Sigmoid colon (tissue), 4 donors: ENCODE measurements around the gene VWA5B1.

ENCODE experiments used
- EP300 ChIP-seq, 4 donors: sonication (generic); formaldehyde crosslinking; IDR thresholded peaks; one replicate each; pipeline ENCODE4 v1.6.1; 2017; ENCODE audit warnings: antibody characterized with exemption in 4 of 4
- POLR2A ChIP-seq, 2 donors: fragments of 450-650 bp; IDR thresholded peaks; one replicate each; pipeline ENCODE4 v1.6.1; 2016; ENCODE audit warnings: antibody characterized with exemption in 2 of 2, mild to moderate bottlenecking in 2 of 2, moderate library complexity in 2 of 2
- POLR2AphosphoS5 ChIP-seq, 4 donors: sonication (generic); formaldehyde crosslinking; IDR thresholded peaks; one replicate each; pipeline ENCODE4 v1.6.1; 2017; ENCODE audit warnings: antibody characterized with exemption in 4 of 4
- TF ChIP-seq, protein P1 (sequence below), 4 experiments: fragments of 450-650 bp in 3 of 4; fragments of 200-600 bp in 1 of 4; IDR thresholded peaks; one replicate each; pipeline ENCODE4 v1.5.1; 2016 to 2019; ENCODE audit warnings: antibody characterized with exemption in 4 of 4, mild to moderate bottlenecking in 3 of 4, moderate library complexity in 2 of 4

DNA sequence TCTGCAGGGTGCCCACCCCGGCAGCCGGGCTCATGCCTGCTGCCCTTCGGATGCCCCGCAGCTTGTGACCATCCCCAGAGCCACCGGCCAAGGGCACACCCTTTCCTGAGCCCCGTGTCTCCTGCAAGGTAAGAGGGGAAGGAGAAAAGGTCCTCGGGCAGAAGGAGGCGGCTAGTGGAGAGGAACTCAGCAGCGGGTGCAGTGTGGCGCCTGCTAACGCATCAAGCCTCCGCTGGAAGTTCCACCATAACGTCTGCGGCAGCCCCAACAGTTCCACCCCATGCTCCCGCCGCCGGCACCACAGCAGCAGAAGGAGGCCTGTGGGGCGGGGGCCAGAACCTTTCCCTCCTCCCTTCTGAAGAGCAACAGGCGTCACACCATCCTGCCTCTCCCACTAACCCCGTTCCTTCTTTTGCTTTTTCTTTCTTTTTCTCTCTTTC is 990 bp downstream of the VWA5B1 start:
- TF ChIP-seq, protein P1, sequence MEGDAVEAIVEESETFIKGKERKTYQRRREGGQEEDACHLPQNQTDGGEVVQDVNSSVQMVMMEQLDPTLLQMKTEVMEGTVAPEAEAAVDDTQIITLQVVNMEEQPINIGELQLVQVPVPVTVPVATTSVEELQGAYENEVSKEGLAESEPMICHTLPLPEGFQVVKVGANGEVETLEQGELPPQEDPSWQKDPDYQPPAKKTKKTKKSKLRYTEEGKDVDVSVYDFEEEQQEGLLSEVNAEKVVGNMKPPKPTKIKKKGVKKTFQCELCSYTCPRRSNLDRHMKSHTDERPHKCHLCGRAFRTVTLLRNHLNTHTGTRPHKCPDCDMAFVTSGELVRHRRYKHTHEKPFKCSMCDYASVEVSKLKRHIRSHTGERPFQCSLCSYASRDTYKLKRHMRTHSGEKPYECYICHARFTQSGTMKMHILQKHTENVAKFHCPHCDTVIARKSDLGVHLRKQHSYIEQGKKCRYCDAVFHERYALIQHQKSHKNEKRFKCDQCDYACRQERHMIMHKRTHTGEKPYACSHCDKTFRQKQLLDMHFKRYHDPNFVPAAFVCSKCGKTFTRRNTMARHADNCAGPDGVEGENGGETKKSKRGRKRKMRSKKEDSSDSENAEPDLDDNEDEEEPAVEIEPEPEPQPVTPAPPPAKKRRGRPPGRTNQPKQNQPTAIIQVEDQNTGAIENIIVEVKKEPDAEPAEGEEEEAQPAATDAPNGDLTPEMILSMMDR (IDR thresholded peaks at IDR 0.05), result no peak
- no peak for TF ChIP-seq POLR2A (IDR thresholded peaks at IDR 0.05)
- no peak for TF ChIP-seq EP300 (IDR thresholded peaks at IDR 0.05)
- TF ChIP-seq POLR2AphosphoS5 (IDR thresholded peaks at IDR 0.05), result no peak
